Non-pigmented ciliary epithelial cell (primary cell): ENCODE measurements around the gene IDH3B.
"Not testable (repeated sequence)": the region's sequence is repeated elsewhere in the genome, so short reads cannot be mapped to it uniquely, and the experiment has no call there.

Experiments used
- DNase-seq: peaks from one replicate; pipeline ENCODE4 v3.0.0-alpha.2; 2010; ENCODE audit warnings: low read depth

IDH3B gene

DNA sequence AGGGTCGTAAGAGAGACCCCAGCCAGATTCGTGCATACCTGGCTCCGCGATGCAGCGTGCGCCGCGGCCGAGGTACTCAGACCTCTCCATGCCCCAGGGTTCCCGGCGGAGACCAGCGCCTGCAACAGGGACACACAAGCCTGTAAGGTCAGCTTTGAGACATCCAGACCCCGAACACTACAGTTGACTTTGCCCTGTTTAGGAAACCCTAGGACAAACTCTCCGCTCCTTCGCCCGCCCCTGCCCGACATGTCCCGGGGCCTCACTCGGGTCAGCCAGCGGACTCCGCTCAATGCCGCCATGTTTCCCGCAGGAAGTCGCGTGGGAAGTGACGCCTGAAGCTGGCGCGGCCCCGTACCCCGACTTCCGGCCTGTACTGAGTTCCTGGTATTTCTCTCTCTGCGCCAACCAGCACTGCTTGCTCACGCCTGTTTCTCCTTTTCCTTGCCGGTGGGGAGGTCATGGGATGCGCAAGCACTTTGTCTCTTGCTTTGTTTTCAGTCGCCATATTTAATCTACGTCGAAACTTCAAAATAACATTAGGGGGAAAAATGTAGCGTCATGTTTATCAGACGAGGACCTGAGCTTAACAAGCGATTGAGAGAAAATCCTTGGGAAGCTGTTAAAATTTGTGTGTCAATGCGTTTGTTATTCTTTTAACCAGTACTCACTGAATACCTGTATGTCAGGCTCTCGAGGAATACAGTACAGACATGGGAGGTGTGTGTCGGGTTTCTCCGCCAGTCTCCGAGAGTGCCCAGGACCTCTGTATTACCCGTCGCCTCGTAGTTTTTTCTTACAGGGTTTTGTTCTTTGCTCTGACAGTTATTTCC is at the start of gene IDH3B:
Gene IDH3B, minus strand, starts transcription at position 330 of the 833 bp plus-strand sequence. Its CDS starts 28 bp downstream, at position 302.
- peak; percentile 72 for DNase-seq

DNA sequence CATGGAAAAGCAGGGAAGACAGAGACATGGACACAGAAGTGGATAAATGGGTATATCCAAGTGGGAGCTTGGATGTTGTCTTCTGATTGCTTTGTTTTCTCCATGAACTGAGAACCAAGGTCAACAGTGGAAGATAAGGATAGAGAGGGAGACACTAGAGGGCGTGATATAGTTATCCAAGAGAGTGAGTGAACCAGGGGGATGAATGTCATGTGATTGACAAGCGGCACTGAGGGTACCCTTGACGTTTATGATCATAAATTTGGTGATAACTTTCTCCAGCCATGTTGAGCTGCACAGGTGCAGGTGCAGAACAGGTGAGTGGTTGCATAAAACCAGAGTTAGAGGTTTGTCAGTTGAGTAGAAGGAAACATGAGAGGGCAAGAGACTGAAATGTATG is 49.3 kb upstream of the IDH3B start:
- DNase-seq = no peak

DNA sequence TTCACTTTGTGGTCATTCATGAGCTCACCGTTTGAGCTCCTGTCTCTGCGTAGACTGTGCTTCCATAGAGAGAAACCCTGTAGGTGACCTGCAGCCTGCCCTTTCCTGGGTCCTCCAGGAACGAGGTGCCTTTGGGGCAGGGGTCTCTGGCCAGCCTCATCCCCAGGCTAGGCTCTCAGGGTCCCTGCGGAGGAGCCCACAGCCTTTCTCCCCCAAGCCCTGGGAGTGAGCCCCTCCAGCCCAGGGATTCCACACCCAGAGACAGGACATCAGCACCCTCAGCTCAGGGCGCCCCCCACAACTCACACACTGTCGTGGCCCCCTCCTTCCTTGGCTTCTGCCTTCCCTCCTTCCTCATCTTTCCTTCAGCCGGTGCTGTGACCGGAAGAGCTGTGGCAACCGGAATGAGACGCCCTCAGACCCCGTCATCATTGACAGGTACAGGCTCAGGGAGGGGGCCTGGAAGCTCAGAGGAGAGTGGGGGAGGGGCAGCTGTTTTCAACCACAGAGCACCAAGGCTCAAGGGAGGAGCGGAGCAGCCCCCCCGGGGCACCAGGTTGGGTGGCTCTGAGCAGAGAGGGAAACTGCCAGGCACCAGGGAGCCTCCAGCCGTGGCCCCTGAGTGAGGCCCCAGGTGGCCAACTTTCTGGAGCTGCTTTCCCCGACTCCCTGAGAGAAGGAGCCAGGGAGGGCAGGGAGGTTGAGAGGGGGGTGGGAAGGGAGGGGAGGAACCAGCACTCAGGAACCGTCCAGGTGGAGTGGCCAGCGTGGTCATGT is 45.4 kb upstream of the IDH3B start:
- DNase-seq = no peak

DNA sequence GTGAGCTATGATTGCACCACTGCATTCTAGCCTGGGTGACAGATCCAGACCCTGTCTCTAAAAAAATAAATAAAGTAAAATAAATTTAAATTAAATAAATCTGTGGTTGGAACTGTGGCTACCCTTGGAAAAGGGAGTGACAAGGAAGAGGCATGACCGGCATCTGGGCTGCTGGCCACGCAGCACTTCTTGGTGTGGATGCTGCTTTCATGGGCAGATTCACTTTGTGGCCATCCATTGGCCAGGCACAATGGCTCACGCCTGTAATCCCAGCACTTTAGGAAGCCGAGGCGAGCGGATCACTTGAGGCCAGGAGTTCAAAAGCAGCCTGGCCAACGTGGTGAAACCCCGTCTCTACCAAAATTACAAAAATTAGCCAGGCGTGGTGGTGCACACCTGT is 44.6 kb upstream of the IDH3B start:
- no peak for DNase-seq

DNA sequence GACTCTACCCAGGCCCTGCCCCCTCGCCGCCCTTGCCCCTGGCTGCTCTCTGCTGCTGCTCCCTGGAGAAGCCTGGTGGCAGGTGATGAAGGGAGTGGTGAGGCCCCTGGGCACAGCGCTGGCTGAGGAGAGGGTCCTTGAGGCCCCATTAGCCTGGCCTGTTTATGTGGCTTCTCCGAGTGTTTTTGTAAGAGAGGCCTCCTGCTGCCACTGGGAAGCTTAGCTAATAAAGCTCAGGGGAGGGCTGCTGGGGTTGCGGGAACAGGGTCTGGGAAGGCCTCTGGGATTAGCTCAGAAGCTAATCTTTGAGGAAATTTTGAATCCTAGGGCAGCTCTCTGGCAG is 44.0 kb upstream of the IDH3B start:
- DNase-seq = no peak

DNA sequence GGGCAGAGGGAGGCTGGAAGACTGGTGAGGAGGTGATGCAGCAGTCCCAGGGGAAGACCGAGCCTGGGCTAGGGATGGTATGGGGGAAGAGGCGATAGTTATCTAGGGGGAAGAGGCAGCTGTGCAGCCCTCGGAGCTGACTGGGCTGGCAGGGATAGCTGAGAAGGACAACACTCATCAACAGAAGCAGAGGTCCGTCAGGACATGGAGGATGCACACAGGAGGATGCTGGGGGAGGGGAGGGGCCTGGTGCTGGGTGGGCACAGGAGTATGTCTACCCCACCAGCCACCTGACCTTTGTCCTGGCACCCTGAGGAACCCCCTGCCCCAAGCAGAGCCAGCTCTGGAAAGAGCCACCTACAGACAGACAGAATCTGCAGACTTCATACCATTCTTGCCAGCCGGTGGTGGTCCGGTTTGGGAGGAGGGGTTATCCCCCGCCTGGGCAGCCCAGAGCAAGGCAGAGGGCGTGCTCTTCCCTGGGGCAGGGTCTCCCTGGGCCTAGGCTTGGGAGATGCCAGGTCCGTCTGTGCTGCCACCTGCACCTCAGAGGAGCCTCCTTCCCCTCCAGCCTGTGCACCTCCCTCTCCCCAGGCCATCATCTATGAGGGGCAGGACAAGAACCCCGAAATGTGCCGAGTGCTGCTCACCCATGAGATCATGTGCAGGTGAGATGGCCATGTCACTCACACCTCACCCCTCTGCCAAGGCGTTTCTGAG is 43.5 kb upstream of the IDH3B start:
- no peak for DNase-seq

DNA sequence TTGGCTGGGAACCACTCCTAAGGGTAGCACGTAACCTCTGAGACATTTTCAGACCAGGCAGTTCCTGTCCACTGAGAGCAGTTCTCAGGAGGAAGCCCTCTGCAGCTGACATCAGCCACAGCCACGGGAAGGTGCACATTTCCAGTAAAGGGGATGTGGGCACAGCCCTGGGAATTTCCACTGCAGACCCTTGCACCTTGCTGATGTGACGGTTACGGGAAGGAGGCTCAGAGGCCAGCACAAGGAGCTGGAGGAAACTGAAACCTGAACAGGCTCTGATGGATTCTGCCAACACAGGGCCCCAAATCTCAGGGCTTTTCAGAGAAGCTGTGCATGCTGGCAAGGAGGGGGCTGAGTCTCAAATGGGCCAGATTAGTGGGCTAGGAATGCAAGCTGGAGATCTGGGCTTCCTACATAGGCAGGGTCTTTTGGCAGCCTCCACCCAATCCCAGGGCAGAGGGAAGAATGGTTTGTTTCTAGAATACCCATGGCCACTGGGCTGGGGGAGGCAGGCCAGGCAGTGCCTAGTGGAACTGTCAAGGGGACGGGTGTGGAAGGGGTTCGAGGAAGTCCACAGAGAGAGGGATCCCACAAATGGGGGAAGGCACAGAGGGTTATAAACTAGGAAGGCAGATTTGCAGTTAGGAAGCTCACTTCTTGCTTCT is 42.8 kb upstream of the IDH3B start:
- no peak for DNase-seq

DNA sequence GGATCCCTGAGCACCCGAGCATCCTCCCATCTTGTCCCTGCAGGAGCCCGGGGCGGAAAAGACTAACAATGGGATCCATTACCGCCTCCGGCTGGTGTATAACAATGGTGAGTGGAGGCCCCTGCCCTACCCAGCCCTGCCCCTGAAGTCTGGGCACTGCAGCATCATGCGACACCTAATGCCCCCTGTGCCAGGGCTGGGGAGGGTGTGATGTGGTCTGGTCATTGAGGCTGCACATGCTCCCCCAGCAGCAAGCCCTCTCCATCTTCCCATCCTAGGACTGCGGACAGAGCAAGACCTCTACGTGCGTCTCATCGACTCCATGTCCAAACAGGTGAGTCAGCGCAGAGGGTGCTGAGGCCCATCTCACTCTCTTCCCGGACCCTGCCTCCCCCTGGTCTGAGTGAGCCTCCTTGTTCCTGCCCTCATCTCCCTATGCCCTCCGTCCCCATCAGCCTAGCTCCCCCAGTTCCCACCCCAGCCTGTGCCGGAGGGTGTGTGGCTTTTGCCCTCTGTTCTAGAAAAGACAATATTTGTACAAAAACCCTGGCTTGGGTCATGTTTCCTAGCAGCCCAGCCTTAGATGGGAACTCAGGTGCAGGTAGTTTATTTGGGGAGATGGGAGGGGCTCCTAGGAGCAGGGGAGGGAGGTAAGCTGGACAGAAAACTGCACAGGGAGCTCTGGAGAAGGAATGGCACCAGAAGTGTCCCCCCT is 42.1 kb upstream of the IDH3B start:
- no peak for DNase-seq

DNA sequence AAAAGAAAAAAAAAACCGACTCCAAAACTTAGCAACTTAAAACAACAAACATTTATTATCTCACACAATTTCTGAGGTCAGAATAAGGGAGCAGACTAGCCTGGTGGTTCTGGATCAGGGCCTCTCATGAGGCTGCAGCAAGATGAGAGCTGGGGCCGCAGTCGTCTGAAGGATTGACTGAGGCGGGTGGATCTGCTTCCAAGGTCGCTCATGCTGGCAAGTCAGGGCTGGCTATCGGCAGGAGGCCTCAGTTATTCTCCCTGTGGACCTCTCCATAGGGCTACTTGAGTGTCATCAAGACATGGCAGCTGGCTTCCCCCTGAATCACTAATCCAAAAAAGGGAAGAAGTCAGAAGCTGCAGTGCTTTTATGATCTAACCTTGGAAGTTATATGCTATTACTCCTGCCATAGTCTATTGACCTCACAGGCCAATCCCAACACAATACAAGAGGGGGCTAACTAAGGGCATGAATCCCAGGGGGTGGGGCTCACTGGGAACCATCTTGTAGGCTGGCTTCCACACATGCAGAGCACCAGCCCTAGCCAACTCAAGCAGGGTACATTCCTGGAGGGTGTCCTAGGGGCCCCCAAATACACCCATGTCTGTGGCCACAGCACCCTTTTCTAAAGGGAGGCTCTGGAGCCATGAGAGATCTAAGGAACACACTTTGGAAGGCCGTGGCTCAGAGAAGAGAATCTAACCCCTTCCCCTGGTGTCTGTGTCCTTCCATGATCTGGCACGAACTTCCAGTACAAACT is 39.9 kb upstream of the IDH3B start:
- DNase-seq = no peak

DNA sequence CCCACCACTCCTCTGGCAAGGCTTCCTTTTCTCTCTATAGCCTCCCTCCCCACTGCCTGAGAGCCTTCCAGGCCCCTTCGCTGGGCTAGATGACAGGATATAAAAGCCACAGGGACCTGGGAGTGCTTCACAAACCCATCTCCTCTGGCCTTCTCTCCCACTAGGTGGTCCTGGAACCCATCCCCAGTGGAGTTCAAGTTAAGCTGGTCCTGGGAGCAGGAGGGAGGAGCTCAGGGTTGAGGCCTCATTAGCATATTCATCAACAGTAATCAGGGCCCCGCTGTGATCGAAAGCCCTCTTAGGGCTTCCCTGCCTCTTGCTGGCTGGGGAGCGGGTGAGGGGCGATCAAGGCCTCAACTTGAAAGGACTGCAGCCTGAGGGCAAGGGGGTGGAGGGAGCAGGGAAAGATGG is 37.7 kb upstream of the IDH3B start:
- no peak for DNase-seq

DNA sequence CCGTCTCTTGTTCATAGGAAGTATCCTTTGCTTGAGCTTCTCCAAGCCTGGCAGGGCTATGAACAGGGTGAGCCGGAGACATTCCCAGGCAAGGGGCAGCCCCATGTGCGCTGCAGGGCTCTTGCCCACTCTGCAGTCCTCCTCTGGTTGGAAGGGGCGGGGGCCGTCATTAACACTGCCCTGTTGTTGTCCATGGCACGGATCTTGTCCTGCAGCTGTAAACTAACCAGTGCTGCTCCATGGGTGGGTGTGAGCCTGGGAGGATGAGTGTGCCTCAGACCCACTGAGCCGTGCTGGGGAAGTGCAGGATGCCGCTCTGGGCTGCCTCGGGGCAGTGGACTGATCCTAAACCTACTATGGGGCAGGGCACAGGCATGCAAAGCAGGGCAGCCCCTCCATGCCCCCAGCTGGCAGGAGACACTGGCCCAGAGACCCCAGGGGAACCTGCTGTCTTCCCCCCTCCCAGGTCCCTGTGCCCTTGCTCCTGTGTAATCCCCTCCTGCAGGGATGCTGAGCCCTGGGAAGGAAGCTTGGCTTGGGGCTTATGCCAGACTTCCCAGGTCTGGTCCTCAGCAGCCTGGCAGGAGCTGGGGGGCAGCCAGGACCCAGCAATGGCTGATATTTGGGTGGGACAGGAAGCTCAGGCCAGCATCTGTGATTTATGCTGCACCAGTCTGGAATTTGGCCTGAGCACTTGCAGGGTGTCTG is 37.1 kb upstream of the IDH3B start:
- no peak for DNase-seq

DNA sequence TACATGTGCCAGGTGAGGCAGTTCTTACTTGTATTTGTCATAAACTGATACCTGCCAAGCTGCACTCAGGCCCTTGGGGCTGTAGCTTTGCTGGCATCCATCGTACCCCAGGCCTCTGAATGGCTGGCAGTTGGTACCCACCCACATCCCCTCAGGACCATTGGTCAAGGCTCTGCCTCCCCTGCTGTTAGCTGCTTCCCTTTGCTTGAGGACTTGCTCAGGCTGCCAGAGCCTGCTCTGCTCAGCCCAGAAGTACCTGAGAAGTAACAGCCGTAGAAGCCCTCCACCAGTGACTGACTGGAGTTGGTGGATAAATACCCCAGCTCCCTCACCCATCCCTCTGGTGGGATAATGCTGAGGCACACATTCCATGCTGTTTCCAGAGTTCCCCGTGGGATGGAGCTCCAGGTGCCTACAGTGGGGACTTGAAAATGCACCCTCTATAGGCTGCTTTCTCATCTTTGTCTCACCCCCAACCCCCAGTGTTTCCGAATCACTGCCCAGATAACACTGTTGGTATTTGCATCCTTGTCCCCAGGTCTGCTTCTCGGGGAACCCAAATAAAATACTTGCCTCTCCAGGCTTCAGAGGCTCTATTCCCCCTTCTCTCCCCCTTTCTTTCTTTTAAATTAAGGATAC is 35.9 kb upstream of the IDH3B start:
- DNase-seq = no peak

DNA sequence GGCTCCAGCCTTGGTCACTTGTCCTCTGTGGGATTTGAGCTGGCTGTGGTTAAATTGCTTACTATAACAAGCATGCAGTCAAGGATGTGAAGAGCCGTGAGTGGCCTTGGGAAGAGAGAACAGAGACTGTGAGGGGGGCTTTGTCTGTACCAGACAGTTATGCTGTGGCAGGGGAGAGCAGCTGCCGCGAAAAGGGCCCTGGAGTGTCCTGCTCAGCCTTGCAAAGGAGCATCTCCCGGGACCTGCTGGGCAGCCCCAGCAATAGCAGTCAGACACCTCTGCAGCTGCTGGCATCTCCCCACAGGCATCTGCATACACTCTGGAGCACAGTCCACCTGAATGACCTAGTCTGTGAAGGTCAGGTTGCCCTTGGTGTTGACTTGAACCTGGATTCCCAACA is 34.9 kb upstream of the IDH3B start:
- no peak for DNase-seq

DNA sequence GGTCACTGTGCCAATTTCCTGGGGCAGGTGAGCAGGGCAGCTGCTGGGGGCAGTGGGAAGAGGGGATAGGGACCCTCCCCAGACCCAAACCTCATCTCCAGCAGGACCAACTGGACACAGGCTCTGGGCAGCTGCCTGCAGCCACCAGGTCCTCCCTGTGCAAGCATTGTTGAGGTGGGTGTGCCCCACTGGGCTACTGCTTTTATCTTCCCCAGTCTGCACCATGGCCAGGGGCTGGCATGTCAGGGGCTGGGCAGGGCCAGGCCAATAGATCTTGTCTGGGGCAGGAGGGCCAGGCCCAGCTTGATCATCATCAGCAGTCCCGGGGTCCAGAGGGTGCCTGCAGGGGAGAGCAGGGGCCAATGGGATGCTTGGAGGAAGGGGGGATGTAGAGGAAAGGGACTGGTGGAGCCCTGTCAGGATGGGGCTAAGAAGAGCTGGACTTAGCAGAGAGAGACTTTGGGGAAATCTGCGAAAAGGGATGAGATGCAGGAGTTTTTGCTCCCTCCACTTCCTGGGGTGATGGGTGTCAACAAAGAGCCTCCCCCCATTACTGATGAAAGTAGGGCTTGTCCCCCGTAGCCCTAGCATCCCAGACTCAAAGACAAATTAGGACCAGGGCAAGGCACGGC is 34.3 kb upstream of the IDH3B start:
- DNase-seq = no peak

DNA sequence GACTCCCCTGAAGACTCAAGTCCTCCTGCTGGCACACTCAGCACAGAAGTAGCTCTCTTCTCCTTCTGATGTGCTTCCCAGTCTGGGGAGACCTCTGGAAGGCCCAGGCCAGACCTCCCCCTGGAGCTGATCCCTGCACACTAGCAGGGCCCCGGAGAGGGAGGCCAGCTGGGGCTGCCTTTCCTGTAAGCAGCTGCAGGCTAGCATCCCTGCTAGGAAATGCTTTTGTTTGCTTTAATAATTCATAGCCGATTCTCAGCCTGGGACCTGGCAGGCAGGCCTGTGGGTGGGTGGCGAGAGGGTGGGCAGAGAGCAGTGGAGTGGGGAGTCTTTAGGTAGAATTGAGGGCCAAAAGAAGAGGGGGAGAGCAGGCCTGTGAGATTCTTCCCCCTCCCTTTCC is 33.8 kb upstream of the IDH3B start:
- DNase-seq = no peak

DNA sequence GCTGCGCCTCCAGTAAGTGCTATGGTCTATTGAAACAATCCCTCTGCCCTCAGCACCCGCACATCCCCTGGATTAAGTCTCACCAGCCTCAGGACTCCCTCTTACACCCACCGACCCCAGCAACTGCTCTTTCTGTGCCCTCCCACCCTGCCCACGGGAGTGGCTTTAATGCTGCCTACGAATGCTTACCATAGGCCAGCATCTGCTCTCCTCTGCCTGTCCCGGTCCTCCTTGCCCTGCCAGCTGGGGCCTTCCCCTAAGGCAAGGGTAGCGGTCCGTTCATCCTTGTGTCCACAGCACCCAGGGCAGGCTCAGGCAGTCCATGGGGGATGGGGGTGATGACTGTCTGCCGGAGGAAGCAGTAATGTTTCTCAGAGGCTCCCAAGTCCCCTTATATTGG is 32.6 kb upstream of the IDH3B start:
- DNase-seq = no peak

DNA sequence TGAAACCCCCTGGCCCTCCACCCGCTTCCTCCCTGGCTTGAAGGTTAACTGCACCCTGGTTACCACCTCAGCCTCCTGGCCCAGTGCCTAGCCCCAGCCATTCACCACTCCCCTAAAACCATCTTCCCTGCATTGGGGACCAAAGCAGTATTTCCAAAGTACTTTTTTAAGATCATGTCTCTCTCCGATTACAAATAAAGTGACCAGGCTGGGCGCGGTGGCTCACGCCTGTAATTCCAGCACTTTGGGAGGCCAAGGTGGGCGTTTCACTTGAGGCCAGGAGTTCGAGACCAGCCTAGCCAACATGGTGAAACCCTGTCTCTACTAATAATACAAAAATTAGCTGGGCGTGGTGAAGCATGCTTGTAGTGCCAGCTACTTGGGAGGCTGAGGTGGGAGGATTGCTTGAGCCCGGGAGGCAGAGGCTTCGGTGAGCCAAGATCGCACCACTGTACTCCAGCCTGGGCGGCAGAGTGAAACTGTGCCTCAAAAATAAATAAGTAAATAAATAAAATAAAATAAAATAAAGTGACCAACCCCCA is 32.0 kb upstream of the IDH3B start:
- not testable (repeated sequence) for DNase-seq

DNA sequence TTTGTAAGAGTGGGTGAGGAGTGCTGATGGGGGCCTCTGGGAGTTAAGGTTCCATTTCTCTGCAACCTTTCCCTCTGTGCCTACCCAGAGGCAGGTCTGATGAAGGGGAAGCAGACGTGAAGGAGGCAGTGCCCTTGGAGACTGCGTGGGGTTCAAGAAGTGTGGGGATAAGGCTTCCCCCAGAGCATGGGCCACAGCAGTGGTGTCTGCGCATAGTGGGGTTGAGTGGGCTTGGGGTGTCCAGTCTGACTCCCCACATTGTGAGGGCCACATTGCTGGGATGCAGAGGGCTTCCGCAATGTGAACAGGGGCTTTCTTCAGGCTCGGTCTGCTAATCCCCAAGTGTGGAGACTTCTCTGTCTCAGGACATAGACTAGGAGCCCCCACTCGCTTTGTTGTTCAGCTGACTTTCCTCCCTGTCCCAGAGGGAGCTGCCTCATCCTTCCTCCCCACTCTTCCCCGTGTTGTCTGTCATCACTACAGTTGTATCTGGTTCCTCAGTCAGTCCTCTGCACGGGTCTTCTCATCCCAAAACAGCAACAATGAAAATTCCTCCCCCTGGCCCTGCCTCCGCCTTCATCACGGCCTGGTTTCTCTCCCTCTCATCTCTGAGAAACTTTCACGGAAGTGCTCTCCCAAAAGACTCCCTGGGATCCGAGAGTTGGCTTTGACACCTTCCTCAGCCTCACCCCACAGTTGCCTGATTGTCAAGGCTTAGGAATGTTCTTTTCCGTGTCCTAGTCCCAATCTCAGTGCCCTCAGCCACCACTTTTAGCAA is 31.4 kb upstream of the IDH3B start:
- DNase-seq = no peak
